NCI-H510A treated with DMSO at 0.1 percent for 48 hours (cell line): ENCODE measurements around the gene CHDH.
A peak's percentile ranks its signal among the peaks of the same experiment; 100 is the strongest.

ENCODE experiments used
- DNase-seq: peaks from one replicate; lab custom pipeline; 2025; lab: John Stamatoyannopoulos, UW

Gene CHDH

GRCh38 chr3:53846134-53846850 is at the start of gene CHDH, which contains the start of gene IL17RB:
TSS of gene CHDH (minus strand) at chr3:53846419. CDS start at chr3:53824008, 22,411 bp downstream.
TSS of gene IL17RB (plus strand) at chr3:53846568. CDS start at chr3:53846589, 21 bp downstream.
- peak; percentile 59 for DNase-seq

- DNase-seq = no peak
Observed at GRCh38 chr3:53892286-53892637, 46.0 kb upstream of the CHDH start.

- peak; percentile 95 for DNase-seq
Observed at GRCh38 chr3:53891497-53892285, 45.5 kb upstream of the CHDH start, which contains the start of gene SELENOK. TSS of gene SELENOK (minus strand) at chr3:53891859.

GRCh38 chr3:53890726-53891475 is 44.7 kb upstream of the CHDH start:
- peak; percentile 20 for DNase-seq

- DNase-seq = no peak
Observed at GRCh38 chr3:53888232-53888631, 42.0 kb upstream of the CHDH start.

- no peak for DNase-seq
Observed at GRCh38 chr3:53887446-53887845, 41.2 kb upstream of the CHDH start.

- no peak for DNase-seq
Observed at GRCh38 chr3:53885239-53885638, 39.0 kb upstream of the CHDH start.

- DNase-seq = no peak
Observed at GRCh38 chr3:53884623-53885022, 38.4 kb upstream of the CHDH start.

- DNase-seq = no peak
Observed at GRCh38 chr3:53883008-53883407, 36.8 kb upstream of the CHDH start.

GRCh38 chr3:53881691-53882593 is 35.7 kb upstream of the CHDH start, which contains the start of gene ACTR8:
TSS of gene ACTR8 (minus strand) at chr3:53882152. CDS start at chr3:53882101, 51 bp downstream.
- DNase-seq = peak; percentile 61

GRCh38 chr3:53880396-53881345 is 34.5 kb upstream of the CHDH start:
- DNase-seq = no peak

GRCh38 chr3:53865732-53866499 is 19.7 kb upstream of the CHDH start:
- no peak for DNase-seq

- no peak for DNase-seq
Observed at GRCh38 chr3:53863145-53863544, 16.9 kb upstream of the CHDH start.

- no peak for DNase-seq
Observed at GRCh38 chr3:53862241-53862640, 16.0 kb upstream of the CHDH start.

GRCh38 chr3:53860196-53860595 is 14.0 kb upstream of the CHDH start:
- DNase-seq = no peak

GRCh38 chr3:53859178-53859577 is 13.0 kb upstream of the CHDH start:
- no peak for DNase-seq

GRCh38 chr3:53858096-53858741 is 12.0 kb upstream of the CHDH start:
- DNase-seq = no peak

GRCh38 chr3:53856964-53857363 is 10.7 kb upstream of the CHDH start:
- no peak for DNase-seq

GRCh38 chr3:53850895-53851294 is 4.7 kb upstream of the CHDH start:
- DNase-seq = no peak
